Activated naive CD8-positive, alpha-beta T cell (primary cell): ENCODE data around the gene COL18A1.

Source experiments
- H3K27ac Mint-ChIP-seq: one replicate; pipeline ENCODE4 v1.8.0; 2021; ENCODE audit warnings: mixed read lengths
- H3K27me3 Mint-ChIP-seq: one replicate; pipeline ENCODE4 v1.8.0; 2021; ENCODE audit warnings: mixed read lengths
- H3K36me3 Mint-ChIP-seq: one replicate; pipeline ENCODE4 v1.8.0; 2021; ENCODE audit warnings: mixed read lengths
- H3K4me1 Mint-ChIP-seq: one replicate; pipeline ENCODE4 v1.8.0; 2021; ENCODE audit warnings: low read depth, mixed read lengths
- H3K4me3 Mint-ChIP-seq: one replicate; pipeline ENCODE4 v1.8.0; 2021; ENCODE audit warnings: mild to moderate bottlenecking, mixed read lengths
- H3K9me3 Mint-ChIP-seq: one replicate; pipeline ENCODE4 v1.8.0; 2021; ENCODE audit warnings: low read depth, mixed read lengths

Gene COL18A1

DNA sequence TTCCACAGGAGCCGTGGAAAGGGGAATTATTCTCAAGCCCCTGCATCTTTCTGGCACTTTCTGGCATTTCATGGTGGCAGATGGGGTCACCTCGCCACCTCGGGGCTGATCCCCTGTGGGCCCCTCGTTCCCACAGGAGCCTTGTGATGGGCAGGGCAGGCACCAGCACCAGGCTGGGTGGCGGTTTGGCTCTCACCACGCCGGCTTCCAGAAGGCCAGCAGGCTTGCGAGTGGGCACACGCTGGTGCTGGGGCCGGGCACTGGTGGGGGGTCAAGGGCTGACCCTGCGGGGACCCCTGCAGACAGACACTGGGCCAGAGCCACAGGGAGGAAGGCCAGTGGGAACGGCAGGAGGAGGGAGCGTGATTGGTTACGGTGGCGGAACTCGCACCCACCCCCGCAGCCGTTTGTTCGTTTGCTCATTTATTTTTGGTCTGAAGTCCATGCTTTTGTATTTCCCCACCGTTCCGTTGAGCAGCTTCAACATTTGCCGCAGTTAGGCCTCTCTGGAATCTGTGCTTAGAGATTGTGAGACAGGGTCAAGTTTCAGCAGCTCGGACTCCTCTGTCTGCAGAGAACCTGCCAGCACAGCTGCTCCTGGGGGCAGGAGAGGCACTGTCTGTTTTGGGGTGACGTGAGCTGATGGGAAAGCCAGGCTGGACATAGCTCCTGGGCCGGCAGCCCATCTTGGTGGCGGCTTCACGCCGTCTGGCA lies 5.3 kb downstream of the COL18A1 start:
- Mint-ChIP-seq H3K27me3 (peaks cover 20% of the 10 kb centered on the region), H3K4me3 (no peak overlapping the region), H3K9me3 (no peaks in the 10 kb centered on the region), H3K27ac (no peak overlapping the region), H3K4me1 (peaks cover 7% of the 10 kb centered on the region), H3K36me3 (no peaks in the 10 kb centered on the region)

DNA sequence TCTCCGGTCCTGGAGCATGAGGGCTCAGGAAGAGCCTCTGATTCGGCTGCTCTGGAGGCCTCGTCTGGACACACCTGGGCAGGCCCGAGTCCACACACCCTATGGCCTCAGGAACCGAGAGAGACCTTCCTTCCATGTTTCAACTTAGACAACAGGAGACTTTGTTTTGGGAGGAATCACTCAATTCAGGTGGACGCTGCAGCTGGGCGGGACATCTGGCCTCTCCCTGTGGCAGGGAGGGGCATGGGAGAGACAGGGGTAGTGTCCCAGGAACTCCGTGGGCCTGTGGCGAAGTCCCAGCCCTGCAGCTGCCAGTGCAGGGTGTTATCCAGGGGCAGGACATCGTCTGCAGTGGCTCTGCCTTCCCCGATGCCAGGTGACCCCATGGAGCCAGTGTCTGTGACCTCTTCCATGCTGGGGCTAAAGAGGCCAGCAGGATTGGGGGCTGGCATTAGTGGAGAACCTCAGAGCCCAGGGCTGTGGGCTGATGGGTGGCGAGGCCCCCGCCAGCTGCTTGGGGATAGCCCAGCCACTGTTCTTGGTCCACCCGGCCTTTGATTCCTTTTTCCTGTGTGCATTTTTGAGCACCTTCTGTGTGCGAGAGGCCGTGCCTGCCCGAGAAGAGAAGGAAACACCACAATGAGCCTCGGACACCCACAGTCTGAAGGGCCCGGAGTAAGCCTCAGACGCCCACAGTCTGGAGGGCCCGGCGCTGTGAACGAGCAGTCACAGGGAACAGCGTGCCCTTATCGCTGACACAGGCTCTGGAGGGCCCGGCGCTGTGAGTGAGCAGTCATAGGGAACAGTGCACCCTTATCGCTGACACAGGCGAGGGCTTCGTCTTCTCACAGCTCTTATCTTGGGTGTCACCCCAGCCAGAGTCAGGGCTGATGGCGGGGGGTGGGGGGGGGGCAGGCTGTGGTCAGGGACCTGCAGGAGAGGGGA lies 6.2 kb downstream of the COL18A1 start:
- H3K27me3 Mint-ChIP-seq: peaks cover 20% of the 10 kb centered on the region
- no peaks in the 10 kb centered on the region for H3K9me3 Mint-ChIP-seq
- H3K4me1 Mint-ChIP-seq: peaks cover 6% of the 10 kb centered on the region
- no peak overlapping the region for H3K4me3 Mint-ChIP-seq
- H3K27ac Mint-ChIP-seq: no peak overlapping the region
- no peaks in the 10 kb centered on the region for H3K36me3 Mint-ChIP-seq

DNA sequence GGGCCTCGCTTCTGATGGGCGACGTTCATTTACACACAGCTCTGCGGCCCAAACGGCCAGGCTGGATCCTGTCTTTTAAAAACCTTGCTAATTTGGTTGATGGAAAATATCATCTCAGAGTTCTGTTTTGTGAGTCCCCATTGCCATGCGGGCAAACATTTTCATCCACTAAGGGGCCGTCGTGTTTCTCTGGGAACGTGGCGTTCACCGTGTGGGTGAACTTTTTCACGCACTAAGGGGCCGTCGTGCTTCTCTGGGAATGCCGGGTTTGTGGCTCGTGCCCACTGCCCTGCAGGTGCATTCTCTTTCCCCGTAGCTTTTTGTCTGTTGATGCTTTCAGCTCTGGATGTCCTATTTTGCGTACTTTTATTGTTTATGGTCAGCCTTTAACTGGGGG lies 6.8 kb downstream of the COL18A1 start:
- no peaks in the 10 kb centered on the region for H3K36me3 Mint-ChIP-seq
- no peak overlapping the region for H3K27ac Mint-ChIP-seq
- H3K27me3 Mint-ChIP-seq: peaks cover 17% of the 10 kb centered on the region
- no peak overlapping the region for H3K4me3 Mint-ChIP-seq
- H3K4me1 Mint-ChIP-seq: no peaks in the 10 kb centered on the region
- H3K9me3 Mint-ChIP-seq: no peaks in the 10 kb centered on the region

DNA sequence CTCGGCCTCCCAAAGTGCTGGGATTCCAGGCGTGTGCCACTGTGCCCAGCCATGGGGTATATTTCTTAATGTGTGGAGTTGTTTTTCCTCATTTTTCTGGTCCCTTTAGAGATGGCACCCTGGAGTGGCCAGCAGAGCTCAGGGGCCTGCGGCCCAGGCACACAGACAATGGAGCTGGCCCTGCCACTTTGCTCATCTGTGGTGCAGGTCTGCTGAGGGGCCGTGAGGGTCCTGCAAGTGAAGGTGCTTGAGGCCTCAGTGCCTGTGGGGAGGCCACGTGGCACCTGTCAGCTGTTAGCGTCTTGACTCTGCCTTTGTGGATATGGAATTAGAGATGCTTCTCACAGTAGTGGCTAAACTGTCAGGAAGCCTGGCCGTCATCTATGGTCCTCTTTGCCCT lies 7.5 kb downstream of the COL18A1 start:
- no peaks in the 10 kb centered on the region for H3K36me3 Mint-ChIP-seq
- H3K4me3 Mint-ChIP-seq: no peak overlapping the region
- H3K4me1 Mint-ChIP-seq: no peaks in the 10 kb centered on the region
- H3K27me3 Mint-ChIP-seq: peaks cover 13% of the 10 kb centered on the region
- H3K9me3 Mint-ChIP-seq: no peaks in the 10 kb centered on the region
- H3K27ac Mint-ChIP-seq: no peak overlapping the region

DNA sequence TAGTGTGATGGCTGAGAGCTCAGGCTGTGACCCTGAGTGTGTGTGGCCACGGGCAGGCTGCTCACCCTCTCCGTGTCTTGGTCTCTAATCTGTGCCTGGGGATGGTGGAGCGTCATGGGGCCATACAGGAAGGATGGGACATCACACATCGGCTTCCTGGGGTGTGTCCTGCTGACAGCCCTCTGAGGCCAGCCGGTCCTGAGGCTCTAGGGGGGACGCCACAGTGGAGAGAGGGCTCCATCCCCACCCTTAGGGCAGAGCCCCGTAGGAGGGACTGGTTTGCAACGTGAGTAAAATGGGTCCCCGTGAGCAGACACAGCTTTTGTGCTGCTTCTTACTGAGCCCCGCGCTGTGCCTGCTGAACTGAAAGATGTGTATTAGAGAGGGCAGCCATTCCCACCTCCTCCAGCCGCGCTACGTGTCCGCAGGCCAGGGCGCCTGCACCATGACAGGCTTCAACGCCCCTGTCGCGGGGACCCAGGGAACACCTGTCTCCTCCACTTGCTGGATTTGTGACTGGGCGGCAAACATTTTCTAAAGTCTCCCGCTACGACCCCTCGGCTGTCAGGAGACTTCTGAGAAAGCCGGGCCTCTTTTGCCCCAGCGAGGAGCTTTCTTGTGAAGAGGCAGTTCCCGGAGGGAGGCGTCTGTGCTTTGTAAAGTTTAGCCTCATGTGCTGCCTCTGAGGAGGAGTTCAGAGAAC lies 8.1 kb downstream of the COL18A1 start:
- peaks cover 8% of the 10 kb centered on the region for H3K27me3 Mint-ChIP-seq
- no peaks in the 10 kb centered on the region for H3K9me3 Mint-ChIP-seq
- no peak overlapping the region for H3K4me3 Mint-ChIP-seq
- no peaks in the 10 kb centered on the region for H3K4me1 Mint-ChIP-seq
- H3K27ac Mint-ChIP-seq: no peak overlapping the region
- H3K36me3 Mint-ChIP-seq: no peaks in the 10 kb centered on the region

DNA sequence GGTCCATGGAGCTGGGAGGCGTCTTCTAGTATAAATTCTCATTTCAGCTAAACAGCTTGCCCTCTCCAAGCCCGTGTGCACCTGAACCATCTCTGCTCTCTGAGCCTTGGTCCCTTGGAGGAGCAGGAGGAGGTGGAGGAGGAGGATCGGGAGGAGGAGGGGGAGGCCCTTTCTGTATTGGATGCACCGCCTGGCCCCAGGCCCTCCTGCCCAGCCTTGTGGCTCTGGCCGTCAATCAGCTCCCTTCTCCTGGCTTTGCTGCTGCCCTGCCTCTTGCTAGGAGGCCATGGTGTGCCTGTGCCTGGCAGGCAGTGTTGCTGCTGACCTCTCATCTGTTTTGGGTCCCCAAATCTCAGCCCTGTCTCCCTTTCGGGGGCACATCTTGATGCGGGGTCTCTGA lies 9.0 kb downstream of the COL18A1 start:
- Mint-ChIP-seq H3K27ac (no peak overlapping the region), H3K9me3 (no peaks in the 10 kb centered on the region), H3K36me3 (no peaks in the 10 kb centered on the region), H3K4me3 (no peak overlapping the region), H3K4me1 (no peaks in the 10 kb centered on the region), H3K27me3 (peaks cover 4% of the 10 kb centered on the region)

DNA sequence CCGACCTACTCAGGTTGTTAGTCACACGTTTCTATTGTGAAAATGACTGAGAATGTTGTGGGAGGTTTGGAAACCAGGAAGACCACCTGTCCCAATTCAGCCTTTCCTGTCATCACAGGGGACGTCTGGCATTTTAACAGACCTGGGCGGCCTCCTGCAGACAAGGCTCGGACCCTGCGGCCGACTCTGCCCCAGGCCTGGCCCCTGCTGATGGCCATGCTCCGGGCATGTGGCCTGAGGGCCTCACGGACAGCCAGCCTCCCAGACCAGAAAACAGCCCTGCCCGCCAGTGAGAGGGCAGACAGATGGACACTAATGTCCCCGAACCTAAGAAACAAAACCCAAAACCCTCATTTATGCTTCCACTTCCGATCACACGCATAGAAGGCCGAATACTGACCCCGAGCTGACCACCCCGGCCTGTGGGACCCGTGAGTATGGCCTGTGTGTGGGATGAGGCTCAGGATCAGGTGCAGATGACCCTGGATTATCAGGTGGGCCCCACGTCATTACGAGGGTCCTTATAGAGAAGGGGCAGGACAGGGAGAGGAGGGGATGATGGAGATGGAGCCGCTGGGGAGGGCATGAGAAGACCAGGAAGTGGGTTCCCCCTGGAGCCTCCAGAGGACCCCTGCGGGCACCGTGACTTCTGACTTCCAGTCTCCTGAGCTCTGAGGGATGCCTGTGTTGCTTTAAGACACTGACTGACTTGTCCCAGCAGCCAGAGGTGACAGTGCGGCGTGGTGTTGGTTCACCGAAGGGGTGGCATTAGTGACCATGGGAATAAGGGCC lies 9.6 kb downstream of the COL18A1 start:
- no peak overlapping the region for H3K27ac Mint-ChIP-seq
- H3K36me3 Mint-ChIP-seq: no peaks in the 10 kb centered on the region
- H3K27me3 Mint-ChIP-seq: peaks cover 2% of the 10 kb centered on the region
- H3K9me3 Mint-ChIP-seq: no peaks in the 10 kb centered on the region
- H3K4me1 Mint-ChIP-seq: no peaks in the 10 kb centered on the region
- H3K4me3 Mint-ChIP-seq: no peak overlapping the region

DNA sequence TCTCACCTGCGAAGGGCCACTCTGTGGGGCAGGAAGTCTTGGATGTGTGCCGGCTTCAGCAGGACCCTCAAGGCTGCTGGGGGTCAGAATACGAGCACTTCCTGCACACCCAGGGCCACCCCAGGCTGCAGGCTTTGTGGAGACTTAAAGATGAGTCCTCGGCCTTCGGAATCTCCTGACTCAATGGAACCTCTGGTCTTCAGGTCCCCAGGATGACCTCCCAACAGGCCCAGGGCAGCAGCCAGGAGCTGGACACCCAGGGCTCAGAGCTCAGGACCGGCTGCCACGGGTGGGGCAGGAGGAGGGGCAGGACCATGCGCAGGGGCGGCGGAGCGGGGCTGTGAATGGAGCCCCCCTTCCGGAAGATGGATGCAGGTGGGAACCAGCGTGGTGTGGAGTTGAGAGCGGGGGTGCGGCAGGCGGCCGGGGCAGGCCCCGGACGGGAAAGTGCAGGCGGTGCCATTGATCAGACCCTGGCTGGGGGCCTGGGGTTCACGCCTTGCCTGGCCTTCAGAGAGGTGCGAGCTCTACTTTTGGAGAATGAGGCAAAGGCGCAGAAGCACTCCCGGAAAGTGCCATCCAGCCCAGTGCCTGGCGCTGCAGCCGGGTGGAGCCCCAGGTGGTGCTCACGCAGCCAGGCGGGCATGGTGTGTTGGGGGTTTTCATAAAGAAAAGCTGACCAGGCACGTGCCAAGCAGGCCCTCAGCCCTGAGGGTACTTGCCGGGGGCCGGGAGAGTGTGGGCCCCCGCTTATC lies 10.4 kb downstream of the COL18A1 start:
- Mint-ChIP-seq H3K27ac (no peak overlapping the region), H3K27me3 (peaks cover 2% of the 10 kb centered on the region), H3K36me3 (no peaks in the 10 kb centered on the region), H3K9me3 (no peaks in the 10 kb centered on the region), H3K4me1 (no peaks in the 10 kb centered on the region), H3K4me3 (no peak overlapping the region)

DNA sequence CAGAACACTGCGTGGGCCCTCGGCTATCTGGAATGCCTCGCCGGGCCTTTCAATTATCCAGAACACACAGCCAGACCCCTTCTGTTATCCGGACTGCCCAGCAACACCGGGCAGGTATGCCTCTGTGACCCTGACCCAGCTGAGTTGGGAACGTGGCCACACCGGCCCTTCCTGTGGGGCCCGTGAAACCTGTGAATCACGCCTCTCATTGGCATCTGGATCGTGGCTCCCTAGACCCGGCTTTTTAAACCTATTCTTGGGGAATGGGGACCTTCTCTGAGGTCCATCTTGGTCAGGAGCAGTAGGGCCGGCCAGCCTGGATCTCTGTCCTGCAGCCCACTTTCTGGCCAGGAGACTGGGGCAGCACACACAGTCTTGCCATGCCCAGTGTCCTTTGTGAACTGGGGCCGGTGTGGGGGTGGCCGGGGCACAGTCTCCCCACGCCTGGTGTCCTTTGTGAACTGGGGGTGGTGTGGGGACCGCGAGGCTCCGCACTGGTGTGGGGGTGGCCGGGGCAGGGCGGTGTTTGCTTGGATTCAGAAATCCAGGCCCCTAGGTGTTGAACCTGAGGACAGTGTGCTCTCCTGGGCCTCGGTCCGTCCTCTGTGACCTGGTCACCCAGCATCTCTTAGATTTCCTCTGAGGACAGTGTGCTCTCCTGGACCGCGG lies 11.1 kb downstream of the COL18A1 start:
- Mint-ChIP-seq H3K27me3 (peaks cover 2% of the 10 kb centered on the region), H3K27ac (no peak overlapping the region), H3K4me3 (no peak overlapping the region), H3K4me1 (no peaks in the 10 kb centered on the region), H3K9me3 (no peaks in the 10 kb centered on the region), H3K36me3 (no peaks in the 10 kb centered on the region)

DNA sequence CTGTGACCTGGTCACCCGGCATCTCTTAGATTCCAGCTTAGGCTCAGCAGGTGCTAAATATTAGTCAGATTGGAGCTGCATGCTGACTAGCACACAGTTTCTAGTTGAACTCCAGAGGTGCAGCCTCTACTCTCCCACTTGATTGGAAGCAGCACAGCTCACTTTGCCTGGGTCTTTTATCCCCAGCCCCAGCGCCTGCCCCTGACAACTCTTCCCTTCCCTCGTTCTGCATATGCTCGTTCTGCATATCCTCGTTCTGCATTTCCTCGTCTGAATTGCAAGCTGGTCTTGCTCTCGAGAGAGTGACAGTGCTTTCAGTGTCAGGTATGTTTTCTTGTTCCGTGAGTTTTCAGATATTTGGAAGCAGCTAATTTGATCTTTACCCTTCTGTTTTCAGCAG lies 11.7 kb downstream of the COL18A1 start:
- Mint-ChIP-seq H3K27ac (no peak overlapping the region), H3K4me3 (no peak overlapping the region), H3K9me3 (no peaks in the 10 kb centered on the region), H3K27me3 (peaks cover 2% of the 10 kb centered on the region), H3K4me1 (no peaks in the 10 kb centered on the region), H3K36me3 (no peaks in the 10 kb centered on the region)

DNA sequence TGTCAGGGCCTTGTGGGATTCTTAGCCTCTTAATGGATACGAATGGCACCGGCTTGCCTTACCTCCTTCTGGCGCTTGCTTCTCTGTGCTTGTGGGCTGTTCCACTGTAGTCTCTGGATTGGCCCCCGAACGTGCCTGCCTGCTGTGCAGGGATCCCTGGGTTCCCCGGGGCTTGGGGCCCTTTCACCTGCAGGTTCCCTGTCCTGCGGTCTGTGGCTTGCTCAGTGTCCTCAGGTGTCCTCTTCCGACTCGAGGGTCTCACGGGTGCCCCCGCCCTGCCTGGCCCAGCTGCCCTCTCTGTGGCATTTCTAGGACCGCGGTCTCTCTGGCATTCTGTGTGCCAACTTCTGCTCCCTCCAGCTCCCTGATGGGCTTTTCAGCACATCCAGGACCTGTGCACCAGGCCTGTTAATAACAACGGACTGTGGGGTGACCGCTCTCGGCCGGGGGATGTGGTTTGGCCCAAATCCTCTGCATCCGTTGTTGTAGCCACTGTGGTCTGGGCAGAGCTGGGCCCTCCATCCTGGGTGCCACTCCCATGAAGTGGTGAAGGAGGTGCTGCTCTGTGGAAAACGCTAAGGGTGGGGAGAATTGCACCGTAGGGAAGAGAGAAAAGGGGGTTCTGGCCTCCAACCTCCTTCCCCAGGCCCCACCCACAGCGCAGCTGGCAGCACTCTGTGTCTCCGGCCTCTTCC lies 12.4 kb downstream of the COL18A1 start:
- Mint-ChIP-seq H3K4me3 (no peak overlapping the region), H3K27me3 (peaks cover 2% of the 10 kb centered on the region), H3K9me3 (no peaks in the 10 kb centered on the region), H3K4me1 (no peaks in the 10 kb centered on the region), H3K36me3 (no peaks in the 10 kb centered on the region), H3K27ac (no peak overlapping the region)

DNA sequence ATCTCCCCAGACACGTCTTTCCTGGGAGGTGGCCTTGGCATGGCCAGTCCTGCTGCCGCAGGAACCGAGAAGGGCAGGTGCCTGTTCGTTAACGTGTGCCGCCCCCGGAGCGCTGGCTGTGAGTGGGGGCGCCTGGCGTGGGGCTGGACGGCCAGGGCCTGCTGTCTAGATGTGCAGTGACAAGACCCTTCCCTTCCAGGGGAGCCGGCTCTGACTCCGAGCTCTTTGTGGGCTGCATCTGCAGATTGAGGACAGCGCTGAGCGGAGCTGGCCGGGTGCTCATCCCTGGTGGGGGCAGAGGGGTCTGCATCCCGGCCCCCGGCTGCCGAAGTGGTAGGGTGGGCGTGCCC lies 13.0 kb downstream of the COL18A1 start:
- no peaks in the 10 kb centered on the region for H3K9me3 Mint-ChIP-seq
- H3K4me3 Mint-ChIP-seq: no peak overlapping the region
- H3K36me3 Mint-ChIP-seq: no peaks in the 10 kb centered on the region
- H3K4me1 Mint-ChIP-seq: no peaks in the 10 kb centered on the region
- no peaks in the 10 kb centered on the region for H3K27me3 Mint-ChIP-seq
- H3K27ac Mint-ChIP-seq: no peak overlapping the region

DNA sequence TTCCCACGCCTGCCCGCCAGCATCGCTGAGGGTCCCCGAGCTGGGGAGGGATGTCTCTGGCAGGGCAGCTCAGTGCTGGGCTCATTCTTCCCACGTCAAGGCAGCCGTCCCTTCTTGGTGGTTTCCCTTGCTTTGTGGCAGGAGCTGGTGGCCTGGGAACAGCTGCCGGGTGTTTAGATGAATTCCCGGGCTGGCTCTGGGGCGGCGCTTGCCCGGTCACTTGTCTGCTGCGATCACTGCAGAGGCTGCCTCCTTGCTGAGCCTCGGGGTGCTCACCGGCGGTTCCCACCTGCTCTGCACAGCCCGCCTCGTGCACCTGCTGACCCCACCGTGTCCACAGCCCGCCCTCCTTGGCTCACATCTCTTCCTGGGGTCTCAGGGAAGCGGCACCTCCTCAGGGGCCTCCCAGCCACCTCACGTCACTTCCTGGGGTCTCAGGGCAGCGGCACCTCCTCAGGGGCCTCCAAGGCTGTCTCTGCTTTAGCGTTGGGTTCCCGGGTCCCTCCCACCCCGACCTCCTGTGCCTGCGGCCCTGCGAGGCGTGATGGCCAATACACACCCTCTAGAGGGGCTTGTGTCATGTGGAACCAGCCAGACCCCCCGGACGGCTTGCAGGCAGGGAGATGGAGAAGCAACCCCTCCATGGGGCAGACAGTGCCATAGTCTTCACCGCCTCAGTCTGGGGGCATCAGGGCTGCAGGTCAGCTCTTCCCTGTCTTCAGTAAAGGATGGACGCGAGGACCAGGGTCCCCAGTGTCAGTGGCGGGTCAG lies 13.5 kb downstream of the COL18A1 start:
- Mint-ChIP-seq H3K4me1 (no peaks in the 10 kb centered on the region), H3K27me3 (no peaks in the 10 kb centered on the region), H3K9me3 (no peaks in the 10 kb centered on the region), H3K4me3 (no peak overlapping the region), H3K27ac (no peak overlapping the region), H3K36me3 (no peaks in the 10 kb centered on the region)
